Astrocyte of the cerebellum (primary cell): ENCODE results near the gene DXO.
"Not testable (repeated sequence)": the region's sequence is repeated elsewhere in the genome, so short reads cannot be mapped to it uniquely, and the experiment has no call there.

Experiments
- DNase-seq: peaks from one replicate; pipeline ENCODE4 v3.0.0-alpha.2; 2011; ENCODE audit warnings: low read depth
- H3K4me3 ChIP-seq: 2 replicates; pipeline ENCODE4 v1.5.1; 2011; ENCODE audit warnings: mild to moderate bottlenecking, low read depth, low read length, moderate library complexity
- CTCF ChIP-seq: IDR thresholded peaks from 2 replicates; pipeline ENCODE4 v1.5.1; 2012; ENCODE audit warnings: low read length, low read depth, moderate library complexity, mild to moderate bottlenecking; ENCODE audit errors: missing control alignments
- in situ Hi-C: cut with HindIII; loops from 2 replicates; pipeline ENCODE4 v1.10.0; 2017; ENCODE audit warnings: low sequenced_read_pairs

DXO gene

GRCh38 chr6:31935021-31935420, 36.9 kb downstream of the DXO start:
- H3K4me3 ChIP-seq: no peak overlapping the region
- in situ Hi-C loops: no loop called here
- DNase-seq: no peak
- no peak for TF ChIP-seq CTCF

- no peak overlapping the region for H3K4me3 ChIP-seq
- in situ Hi-C loops: no loop called here
- DNase-seq: no peak
- no peak for TF ChIP-seq CTCF
Observed at GRCh38 chr6:31933537-31933936, 38.4 kb downstream of the DXO start.

GRCh38 chr6:31932137-31932536, 39.8 kb downstream of the DXO start:
- H3K4me3 ChIP-seq, DNase-seq, in situ Hi-C loops: not testable (repeated sequence)

GRCh38 chr6:31930962-31931361, 41.0 kb downstream of the DXO start:
- TF ChIP-seq CTCF: no peak
- no peak for DNase-seq
- no peak overlapping the region for H3K4me3 ChIP-seq
- in situ Hi-C loops: no loop called here

- in situ Hi-C loops: no loop called here
- H3K4me3 ChIP-seq: no peak overlapping the region
- DNase-seq: no peak
- no peak for TF ChIP-seq CTCF
Observed at GRCh38 chr6:31928672-31928939, 43.3 kb downstream of the DXO start.

- in situ Hi-C loops: no loop called here
- H3K4me3 ChIP-seq: no peak overlapping the region
- TF ChIP-seq CTCF: no peak
- DNase-seq: no peak
Observed at GRCh38 chr6:31927863-31928671, 43.9 kb downstream of the DXO start.

- in situ Hi-C loops: no loop called here
- no peak within 1 kb of the TSS for H3K4me3 ChIP-seq
- no peak for TF ChIP-seq CTCF
- DNase-seq: no peak
Observed at GRCh38 chr6:31927242-31927862, 44.6 kb downstream of the DXO start, which contains the start of gene C2. Gene C2, plus strand, starts transcription at chr6:31927717. Its CDS starts 36 bp downstream, at chr6:31927753.
